HG02623 (cell line): ENCODE data around the gene YBEY.

Experiments
- ATAC-seq: cut with Tn5 transposase; IDR thresholded peaks from one replicate; pipeline ENCODE4 v1.9.1; 2021; ENCODE audit warnings: moderate library complexity; ENCODE audit not compliant: unreplicated experiment

YBEY gene

GRCh38 chr21:46264046-46264689, 22.0 kb upstream of the YBEY start:
- ATAC-seq, result no peak

- no peak for ATAC-seq
These were observed 21.4 kb upstream of the YBEY start for GRCh38 chr21:46264690-46265144.

GRCh38 chr21:46265736-46266525, 20.2 kb upstream of the YBEY start:
- ATAC-seq, result no peak

GRCh38 chr21:46266946-46267345, 19.2 kb upstream of the YBEY start:
- no peak for ATAC-seq

- ATAC-seq, result no peak
These were observed 17.8 kb upstream of the YBEY start for GRCh38 chr21:46268371-46268770.

GRCh38 chr21:46269466-46269865, 16.7 kb upstream of the YBEY start:
- ATAC-seq, result no peak

- ATAC-seq, result no peak
These were observed 12.8 kb upstream of the YBEY start for GRCh38 chr21:46273341-46273740.

- ATAC-seq, result no peak
These were observed 11.2 kb upstream of the YBEY start for GRCh38 chr21:46274797-46275390.

GRCh38 chr21:46284077-46284644, 2.0 kb upstream of the YBEY start:
- ATAC-seq, result no peak

GRCh38 chr21:46284733-46285132, 1.4 kb upstream of the YBEY start:
- no peak for ATAC-seq

GRCh38 chr21:46285206-46285661, 908 bp upstream of the YBEY start, which contains the start of gene MCM3AP:
MCM3AP (minus strand) TSS chr21:46285611; CDS start chr21:46285286, 325 bp downstream.
- no peak for ATAC-seq

GRCh38 chr21:46286648-46287002, 483 bp downstream of the YBEY start:
- no peak for ATAC-seq

GRCh38 chr21:46287541-46287940, 1.4 kb downstream of the YBEY start:
- no peak for ATAC-seq

- ATAC-seq, result no peak
These were observed 3.6 kb downstream of the YBEY start for GRCh38 chr21:46289655-46290179.

GRCh38 chr21:46291561-46291960, 5.4 kb downstream of the YBEY start:
- no peak for ATAC-seq

- ATAC-seq, result no peak
These were observed 8.6 kb downstream of the YBEY start for GRCh38 chr21:46294647-46295176.

GRCh38 chr21:46295177-46295770, 9.1 kb downstream of the YBEY start:
- ATAC-seq, result no peak

GRCh38 chr21:46295996-46296752, 10.0 kb downstream of the YBEY start:
- ATAC-seq, result no peak

GRCh38 chr21:46297338-46298271, 11.5 kb downstream of the YBEY start:
- ATAC-seq, result no peak
